WTC11 (cell line): ENCODE measurements around the gene PLEKHA5. TPM values are rescaled to one million over a fixed set of nuclear protein-coding genes. Genes with fewer than 3 reads are reported as not detected.

Experiments
- ATAC-seq: fragments of 200-7000 bp; cut with Tn5 transposase; 2 replicates; pipeline ENCODE4 v1.10.0; 2021; ENCODE audit warnings: mild to moderate bottlenecking, moderate library complexity
- CTCF ChIA-PET: fragments of 300-600 bp; sonication (Branson Sonifier 250); formaldehyde crosslinking; loops from one replicate; lab custom pipeline; 2021; ENCODE audit warnings: antibody characterized with exemption; lab: Charles Lee
- POLR2A ChIA-PET: fragments of 350-600 bp; sonication (Branson Sonifier 250); formaldehyde crosslinking; loops from one replicate; lab custom pipeline; 2021; ENCODE audit warnings: antibody characterized with exemption; lab: Charles Lee
- DNase-seq: peaks from one replicate; pipeline ENCODE4 v3.0.0; 2021; ENCODE audit warnings: low spot score
- H3K27ac Mint-ChIP-seq: 2 replicates; pipeline ENCODE4 v1.8.0; 2021; ENCODE audit warnings: mixed read lengths
- H3K27me3 Mint-ChIP-seq: 2 replicates; pipeline ENCODE4 v1.8.0; 2021; ENCODE audit warnings: low read depth, mild to moderate bottlenecking, moderate library complexity, mixed read lengths
- H3K36me3 Mint-ChIP-seq: 2 replicates; pipeline ENCODE4 v1.8.0; 2021; ENCODE audit warnings: mixed read lengths
- H3K4me1 Mint-ChIP-seq: 2 replicates; pipeline ENCODE4 v1.8.0; 2022; ENCODE audit warnings: mixed read lengths
- H3K4me3 Mint-ChIP-seq: 2 replicates; pipeline ENCODE4 v1.8.0; 2021; ENCODE audit warnings: mild to moderate bottlenecking, moderate library complexity, mixed read lengths
- H3K9me3 Mint-ChIP-seq: 2 replicates; pipeline ENCODE4 v1.8.0; 2021; ENCODE audit warnings: mixed read lengths
- ATF3 ChIP-seq: sonication (generic); formaldehyde crosslinking; conservative IDR thresholded peaks from 2 replicates; pipeline ENCODE4 v1.8.1; 2022; ENCODE audit warnings: mild to moderate bottlenecking, missing genetic modification reagents
- ATF6 ChIP-seq: sonication (generic); formaldehyde crosslinking; IDR thresholded peaks from 2 replicates; pipeline ENCODE4 v1.8.1; 2023; ENCODE audit warnings: mild to moderate bottlenecking, missing genetic modification reagents
- CTCF ChIP-seq: fragments of 200-600 bp; IDR thresholded peaks from 2 replicates; pipeline ENCODE4 v1.8.0; 2022; ENCODE audit warnings: antibody characterized with exemption
- E2F4 ChIP-seq: sonication (generic); formaldehyde crosslinking; IDR thresholded peaks from 2 replicates; pipeline ENCODE4 v1.8.1; 2022; ENCODE audit warnings: low read depth, mild to moderate bottlenecking, moderate library complexity, missing genetic modification reagents, borderline replicate concordance
- ELF4 ChIP-seq: sonication (generic); formaldehyde crosslinking; IDR thresholded peaks from 2 replicates; pipeline ENCODE4 v1.8.1; 2022; ENCODE audit warnings: low read depth, mild to moderate bottlenecking, moderate library complexity, missing genetic modification reagents
- ERG ChIP-seq: fragments of 250-450 bp; sonication (Bioruptor Pico); IDR thresholded peaks from 2 replicates; pipeline ENCODE4 v1.8.0; 2021; ENCODE audit warnings: mild to moderate bottlenecking
- ETV6 ChIP-seq: sonication (generic); formaldehyde crosslinking; IDR thresholded peaks from 2 replicates; pipeline ENCODE4 v1.8.1; 2022; ENCODE audit warnings: mild to moderate bottlenecking, missing genetic modification reagents
- GRHL2 ChIP-seq: fragments of 250-450 bp; sonication (Bioruptor Pico); IDR thresholded peaks from 2 replicates; pipeline ENCODE4 v1.8.0; 2022; ENCODE audit warnings: mild to moderate bottlenecking, moderate library complexity; ENCODE audit not compliant: insufficient replicate concordance, severe bottlenecking
- PRDM15 ChIP-seq: sonication (generic); formaldehyde crosslinking; IDR thresholded peaks from 2 replicates; pipeline ENCODE4 v1.8.0; 2022; ENCODE audit warnings: missing genetic modification reagents
- RORB ChIP-seq: fragments of 250-450 bp; sonication (Bioruptor Pico); IDR thresholded peaks from 2 replicates; pipeline ENCODE4 v1.9.0; 2021; ENCODE audit warnings: mild to moderate bottlenecking
- TCF7 ChIP-seq: sonication (generic); formaldehyde crosslinking; IDR thresholded peaks from 2 replicates; pipeline ENCODE4 v1.8.0; 2022; ENCODE audit warnings: mild to moderate bottlenecking, low read depth, missing genetic modification reagents, moderate library complexity
- USF1 ChIP-seq: sonication (generic); formaldehyde crosslinking; IDR thresholded peaks from 2 replicates; pipeline ENCODE4 v1.8.0; 2022; ENCODE audit warnings: mild to moderate bottlenecking, missing genetic modification reagents
- ZNF263 ChIP-seq: sonication (generic); formaldehyde crosslinking; IDR thresholded peaks from 2 replicates; pipeline ENCODE4 v1.8.1; 2022; ENCODE audit warnings: low read depth, mild to moderate bottlenecking, moderate library complexity, missing genetic modification reagents
- ZNF425 ChIP-seq: fragments of 250-450 bp; sonication (Bioruptor Pico); conservative IDR thresholded peaks from 2 replicates; pipeline ENCODE4 v1.9.0; 2021; ENCODE audit warnings: mild to moderate bottlenecking
- ZNF671 ChIP-seq: fragments of 250-450 bp; sonication (Bioruptor Pico); IDR thresholded peaks from 2 replicates; pipeline ENCODE4 v1.8.0; 2021; ENCODE audit warnings: mild to moderate bottlenecking
- total RNA-seq: library from RNA; stranded (reverse); gene quantifications from 3 replicates; pipeline ENCODE4 v1.2.3, GENCODE V29; 2021

The PLEKHA5 gene
- total RNA-seq, 1 experiment from 2014 or later = 61.1 TPM

GRCh38 chr12:19191563-19191962, 62.0 kb downstream of the PLEKHA5 start (continued):
- no peak for TF ChIP-seq ATF6
- no peak for TF ChIP-seq ZNF263 (CRISPR knock-in tag)
- no peak for TF ChIP-seq GRHL2 (CRISPR knock-in tag)
- no peak for TF ChIP-seq USF1 (CRISPR knock-in tag)
- TF ChIP-seq ERG (CRISPR knock-in tag) = no peak
- no peak for TF ChIP-seq ATF3 (CRISPR knock-in tag)
- TF ChIP-seq E2F4 (CRISPR knock-in tag) = no peak
- TF ChIP-seq, all 79 proteins: peak for 0

GRCh38 chr12:19192710-19193109, 63.2 kb downstream of the PLEKHA5 start:
- no peak for ATAC-seq
- H3K4me1 Mint-ChIP-seq = peaks cover 54% of the 10 kb centered on the region
- no peaks in the 10 kb centered on the region for H3K27me3 Mint-ChIP-seq
- no peak overlapping the region for H3K27ac Mint-ChIP-seq
- DNase-seq = no peak
- ChIA-PET POLR2A (no interaction called here), CTCF (no interaction called here)
- no peaks in the 10 kb centered on the region for H3K9me3 Mint-ChIP-seq
- H3K36me3 Mint-ChIP-seq = no peaks in the 10 kb centered on the region
- no peak overlapping the region for H3K4me3 Mint-ChIP-seq
- TF ChIP-seq TCF7 (CRISPR knock-in tag) (no peak), ATF3 (CRISPR knock-in tag) (no peak), ZNF425 (CRISPR knock-in tag) (no peak), RORB (CRISPR knock-in tag) (no peak), ETV6 (CRISPR knock-in tag) (no peak), E2F4 (CRISPR knock-in tag) (no peak), ERG (CRISPR knock-in tag) (no peak), PRDM15 (CRISPR knock-in tag) (no peak), ELF4 (CRISPR knock-in tag) (no peak), ZNF671 (no peak), CTCF (no peak)
